HCT116 (cell line): ENCODE data around the gene ROBO1.

ENCODE experiments used
- CTCF ChIP-seq, 3 experiments: fragments of 200-600 bp in 1 of 3; sonication (generic) in 1 of 3; IDR thresholded peaks in 2 of 3; conservative IDR thresholded peaks in 1 of 3; 2 replicates each; pipeline ENCODE4 v1.5.1; 2012 to 2017; ENCODE audit warnings: low read depth in 2 of 3, low read length in 2 of 3, antibody characterized with exemption in 1 of 3, borderline replicate concordance in 1 of 3, control low read depth in 1 of 3, mild to moderate bottlenecking in 1 of 3, mixed read lengths in 1 of 3, mixed run types in 1 of 3, moderate library complexity in 1 of 3; ENCODE audit not compliant: insufficient read depth in 1 of 3
- EZH2 ChIP-seq: fragments of 200-600 bp; sonication (generic); IDR thresholded peaks from 2 replicates; pipeline ENCODE4 v1.6.1; 2017; ENCODE audit warnings: antibody characterized with exemption, mixed run types
- SP1 ChIP-seq: IDR thresholded peaks from 2 replicates; pipeline ENCODE4 v1.6.1; 2012; ENCODE audit warnings: low read depth
- TCF7L2 ChIP-seq: IDR thresholded peaks from 2 replicates; pipeline ENCODE4 v1.7.0; 2011; ENCODE audit warnings: borderline replicate concordance, inconsistent platforms; ENCODE audit not compliant: insufficient read depth, insufficient read length; ENCODE audit errors: extremely low read depth

- TF ChIP-seq CTCF (IDR thresholded peaks at IDR 0.05 in 2 of 3, conservative IDR thresholded peaks at IDR 0.05 in 1 of 3; ENCODE audit: borderline replicate concordance in 1 of 3, insufficient read depth in 1 of 3, low read depth in 2 of 3, low read length in 2 of 3) (no peak), EZH2 (no peak), SP1 (no peak), TCF7L2 (no peak)
These were observed 520.1 kb downstream of the ROBO1 start for GRCh38 chr3:79247725-79248043.
